Measurements from ENCODE around the gene ENPP7.

ENPP7 gene

DNA sequence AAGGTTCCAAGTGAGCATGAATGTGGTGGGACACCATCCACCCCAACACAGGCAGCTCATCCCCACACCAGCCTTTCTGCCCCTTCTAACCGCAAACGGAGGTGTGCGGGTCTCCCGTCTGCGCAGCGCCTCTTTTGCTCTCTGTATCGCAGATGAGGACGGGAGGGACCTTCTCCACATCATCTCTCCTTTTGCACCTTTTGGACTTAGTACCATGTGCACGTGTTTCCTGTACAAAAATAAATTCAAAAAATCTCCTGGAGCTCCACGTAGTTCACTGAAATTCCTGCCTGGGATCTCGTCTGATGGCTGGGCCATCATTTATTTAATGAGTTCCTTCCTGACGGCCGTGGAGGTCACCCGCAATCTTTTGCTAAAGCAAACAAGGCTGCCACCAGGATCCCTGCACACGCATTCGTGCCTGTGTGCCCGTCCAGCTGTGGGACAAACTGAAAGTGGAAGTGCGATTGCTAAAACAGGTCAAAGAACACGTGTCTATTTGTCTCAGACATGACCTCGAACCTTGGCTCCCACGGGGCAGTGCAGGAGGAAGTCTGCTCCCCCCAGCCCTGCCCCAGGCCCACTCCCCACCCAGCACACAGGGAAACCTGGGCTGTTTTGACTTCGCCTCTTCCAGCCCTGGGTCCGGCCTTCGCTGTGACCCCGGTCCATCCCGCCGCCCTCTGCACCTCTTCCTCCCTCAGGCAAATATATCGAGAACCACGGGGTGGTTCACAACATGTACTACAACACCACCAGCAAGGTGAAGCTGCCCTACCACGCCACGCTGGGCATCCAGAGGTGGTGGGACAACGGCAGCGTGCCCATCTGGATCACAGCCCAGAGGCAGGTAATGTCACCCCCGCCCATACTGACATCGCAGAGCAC, 2.3 kb downstream of the ENPP7 start:
- no peak for DNase-seq (ENCODE audit: low read depth)

DNA sequence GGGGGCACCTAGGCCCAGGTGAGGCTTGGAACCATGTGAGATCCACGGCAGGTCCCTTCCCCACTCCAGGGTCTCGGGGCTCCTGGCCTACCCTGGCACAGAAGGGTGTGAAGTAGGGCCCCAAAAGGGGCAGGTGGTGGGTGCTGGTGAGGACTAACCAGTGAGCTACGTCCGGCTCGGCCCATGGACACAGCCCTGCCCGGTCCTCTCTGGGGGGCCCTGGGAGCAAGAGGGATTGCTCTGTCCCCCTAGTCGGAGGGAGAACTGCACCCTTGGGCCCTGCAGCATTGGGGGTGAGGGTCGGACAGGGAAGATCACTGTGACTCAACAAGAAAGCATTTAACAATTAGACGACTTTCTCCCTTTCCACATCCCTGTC, 2.9 kb downstream of the ENPP7 start:
- DNase-seq (ENCODE audit: low read depth), result no peak

DNA sequence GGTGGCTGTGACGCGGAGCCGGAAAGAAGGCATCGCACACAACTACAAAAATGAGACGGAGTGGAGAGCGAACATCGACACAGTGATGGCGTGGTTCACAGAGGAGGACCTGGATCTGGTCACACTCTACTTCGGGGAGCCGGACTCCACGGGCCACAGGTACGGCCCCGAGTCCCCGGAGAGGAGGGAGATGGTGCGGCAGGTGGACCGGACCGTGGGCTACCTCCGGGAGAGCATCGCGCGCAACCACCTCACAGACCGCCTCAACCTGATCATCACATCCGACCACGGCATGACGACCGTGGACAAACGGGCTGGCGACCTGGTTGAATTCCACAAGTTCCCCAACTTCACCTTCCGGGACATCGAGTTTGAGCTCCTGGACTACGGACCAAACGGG, 4.4 kb downstream of the ENPP7 start:
- DNase-seq (ENCODE audit: low read depth), result no peak

DNA sequence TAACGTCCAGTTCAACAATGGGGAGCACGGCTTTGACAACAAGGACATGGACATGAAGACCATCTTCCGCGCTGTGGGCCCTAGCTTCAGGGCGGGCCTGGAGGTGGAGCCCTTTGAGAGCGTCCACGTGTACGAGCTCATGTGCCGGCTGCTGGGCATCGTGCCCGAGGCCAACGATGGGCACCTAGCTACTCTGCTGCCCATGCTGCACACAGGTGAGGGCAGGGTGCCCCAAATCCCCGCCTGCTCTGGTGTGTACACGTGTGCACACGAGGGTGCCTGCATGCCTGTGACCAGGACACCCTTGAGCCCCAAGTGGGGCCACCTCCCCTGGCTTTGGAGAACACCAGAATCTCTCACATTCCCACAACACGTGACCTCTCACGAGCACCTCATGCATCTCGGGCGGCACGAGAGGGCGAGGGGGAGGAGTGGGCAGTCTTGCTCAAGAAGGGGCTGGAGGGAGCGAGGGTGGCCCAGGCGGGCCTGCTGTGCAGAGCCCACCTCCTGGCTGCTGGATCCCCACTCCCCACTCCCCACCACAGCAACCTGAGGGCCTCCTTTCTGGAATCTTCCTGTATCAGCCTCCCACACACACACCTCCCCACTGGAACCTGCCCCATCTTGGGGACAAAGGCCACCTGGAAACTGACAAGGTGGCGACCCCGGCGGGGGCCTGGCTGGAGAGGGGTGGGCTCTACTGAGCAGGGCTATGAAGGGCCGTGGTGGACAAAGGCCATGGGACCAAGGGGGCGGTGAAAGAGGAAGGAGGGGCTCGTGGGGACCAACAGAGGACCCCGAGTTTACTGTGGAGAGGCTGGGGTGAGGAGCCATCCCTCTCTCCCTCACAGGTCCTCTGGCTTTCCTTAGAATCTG, 6.5 kb downstream of the ENPP7 start:
- DNase-seq (ENCODE audit: low read depth), result no peak

DNA sequence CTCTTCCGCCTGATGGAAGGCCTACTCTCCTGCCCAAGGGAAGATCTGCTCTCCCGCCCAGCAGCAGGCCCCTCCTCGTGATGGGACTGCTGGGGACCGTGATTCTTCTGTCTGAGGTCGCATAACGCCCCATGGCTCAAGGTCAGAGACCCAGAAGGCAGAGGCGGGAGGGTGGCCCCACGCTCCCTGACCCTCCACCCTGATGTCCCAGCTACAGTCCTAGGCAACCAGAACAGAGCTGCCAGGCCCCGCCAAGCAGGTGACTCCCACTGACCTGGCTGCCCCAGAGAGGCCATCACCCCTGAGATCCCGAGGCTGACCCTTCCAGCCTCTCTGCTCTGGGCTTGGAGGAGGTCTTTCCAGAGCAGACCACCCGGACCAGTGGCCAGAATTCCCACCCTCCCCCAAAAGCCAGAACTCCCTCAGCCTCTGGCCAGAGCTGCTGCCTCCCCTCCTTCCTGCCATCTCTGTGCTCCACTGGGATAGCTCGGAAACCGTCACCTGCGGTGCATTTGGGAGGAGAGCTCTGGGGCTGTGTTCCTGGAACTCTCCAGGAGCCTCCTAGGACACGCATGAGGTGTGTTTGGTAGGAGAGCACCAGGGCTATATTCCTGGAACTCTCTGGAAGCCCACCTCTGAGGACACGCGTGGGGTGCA, 7.3 kb downstream of the ENPP7 start:
- DNase-seq (ENCODE audit: low read depth), result no peak

DNA sequence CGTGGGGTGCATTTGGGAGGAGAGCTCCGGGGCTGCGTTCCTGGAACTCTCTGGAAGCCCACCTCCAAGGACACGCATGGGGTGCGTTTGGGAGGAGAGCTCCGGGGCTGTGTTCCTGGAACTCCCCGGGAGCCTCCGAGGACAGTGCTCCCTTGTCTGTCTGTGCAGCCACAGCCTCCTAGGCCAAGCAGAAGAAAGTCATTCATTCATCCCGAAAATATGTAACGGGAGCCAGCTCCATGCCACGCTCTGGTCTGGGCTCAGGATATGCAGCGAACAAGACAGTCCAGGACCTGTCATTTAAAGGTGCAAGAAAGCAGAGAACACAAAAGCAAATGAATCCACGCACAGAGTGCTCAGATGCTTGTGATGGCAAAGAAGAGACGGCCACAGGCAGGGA, 7.9 kb downstream of the ENPP7 start:
- no peak for DNase-seq (ENCODE audit: low read depth)

DNA sequence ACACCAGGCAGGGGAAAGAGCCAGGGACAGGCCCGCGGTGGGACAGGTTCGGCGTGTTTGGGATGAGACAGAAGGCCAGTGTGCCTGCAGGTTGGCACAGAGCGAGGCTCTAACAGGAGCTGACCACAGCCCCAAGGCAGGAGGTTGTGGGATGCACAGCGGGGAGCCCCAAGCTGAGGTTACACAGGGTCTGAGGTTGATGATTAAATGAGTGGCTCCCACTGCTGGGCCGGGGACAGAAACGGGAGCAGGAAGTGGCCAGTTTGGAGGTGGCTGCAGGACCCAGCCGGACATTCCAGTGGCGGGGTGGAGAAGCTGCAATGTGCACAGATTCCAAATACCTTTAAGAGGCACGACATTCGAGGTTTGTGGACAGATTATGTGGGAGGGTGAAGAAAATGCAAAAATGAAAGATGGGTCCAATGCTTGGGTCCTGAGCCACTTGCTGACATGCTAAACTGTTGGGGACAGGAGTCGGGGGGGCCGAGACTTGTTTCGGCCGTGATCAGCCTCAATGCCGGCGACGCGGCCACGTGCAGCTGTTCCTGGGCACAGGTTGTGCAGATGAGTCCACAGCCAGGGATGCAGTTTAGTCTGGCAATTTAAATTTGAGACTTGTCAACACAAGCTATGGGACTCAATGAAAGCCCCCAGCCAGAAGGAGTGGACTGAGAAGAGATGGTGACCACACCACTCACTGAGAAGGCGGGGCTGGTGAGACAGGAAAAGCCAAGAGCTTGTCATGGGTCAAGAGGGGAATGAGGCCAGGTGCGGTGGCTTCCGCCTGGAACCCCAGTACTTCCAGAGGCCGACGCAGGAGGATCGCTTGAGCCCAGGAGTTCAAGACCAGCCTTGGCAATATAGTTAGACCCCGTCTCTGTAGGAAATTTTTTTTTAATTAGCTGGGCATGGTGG, 8.7 kb downstream of the ENPP7 start:
- DNase-seq (ENCODE audit: low read depth), result no peak

DNA sequence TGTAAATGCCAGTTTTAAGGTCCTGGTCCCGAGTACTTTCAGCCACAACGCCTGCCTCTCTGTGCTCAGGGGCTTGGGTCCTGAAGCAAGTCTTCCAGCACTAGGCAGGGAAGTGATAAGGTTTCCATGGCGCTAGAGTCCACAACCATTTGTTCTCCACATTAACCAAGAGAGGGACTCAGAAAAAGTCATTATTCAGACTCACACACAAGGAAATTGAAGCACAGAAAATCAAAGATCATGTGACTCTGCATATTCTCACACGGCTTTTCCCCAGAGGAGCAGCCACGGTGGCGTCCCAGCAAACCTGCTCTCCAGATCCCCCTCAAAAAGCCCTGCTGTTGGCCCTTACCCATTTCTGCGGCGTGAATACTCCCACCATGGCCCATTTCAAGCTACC, 9.7 kb downstream of the ENPP7 start:
- no peak for DNase-seq (ENCODE audit: low read depth)

DNA sequence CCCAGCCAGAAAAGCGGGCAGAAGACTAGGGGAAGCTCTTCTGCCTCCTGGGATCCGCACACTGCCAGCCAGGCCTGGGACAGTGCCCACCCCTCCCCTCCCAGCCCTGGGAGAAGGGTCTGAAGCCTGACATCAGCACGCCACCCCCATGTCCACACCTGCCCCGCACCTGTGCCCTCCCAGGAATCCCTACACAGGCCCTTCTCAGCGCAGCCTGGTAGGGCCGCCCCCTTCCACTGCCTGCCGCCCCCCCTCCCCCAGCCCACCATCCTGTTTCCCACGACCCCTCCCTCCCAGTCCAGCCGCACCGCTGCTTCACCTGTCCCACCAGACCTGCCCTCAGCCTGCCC, 10.6 kb downstream of the ENPP7 start:
- DNase-seq (ENCODE audit: low read depth), result no peak

DNA sequence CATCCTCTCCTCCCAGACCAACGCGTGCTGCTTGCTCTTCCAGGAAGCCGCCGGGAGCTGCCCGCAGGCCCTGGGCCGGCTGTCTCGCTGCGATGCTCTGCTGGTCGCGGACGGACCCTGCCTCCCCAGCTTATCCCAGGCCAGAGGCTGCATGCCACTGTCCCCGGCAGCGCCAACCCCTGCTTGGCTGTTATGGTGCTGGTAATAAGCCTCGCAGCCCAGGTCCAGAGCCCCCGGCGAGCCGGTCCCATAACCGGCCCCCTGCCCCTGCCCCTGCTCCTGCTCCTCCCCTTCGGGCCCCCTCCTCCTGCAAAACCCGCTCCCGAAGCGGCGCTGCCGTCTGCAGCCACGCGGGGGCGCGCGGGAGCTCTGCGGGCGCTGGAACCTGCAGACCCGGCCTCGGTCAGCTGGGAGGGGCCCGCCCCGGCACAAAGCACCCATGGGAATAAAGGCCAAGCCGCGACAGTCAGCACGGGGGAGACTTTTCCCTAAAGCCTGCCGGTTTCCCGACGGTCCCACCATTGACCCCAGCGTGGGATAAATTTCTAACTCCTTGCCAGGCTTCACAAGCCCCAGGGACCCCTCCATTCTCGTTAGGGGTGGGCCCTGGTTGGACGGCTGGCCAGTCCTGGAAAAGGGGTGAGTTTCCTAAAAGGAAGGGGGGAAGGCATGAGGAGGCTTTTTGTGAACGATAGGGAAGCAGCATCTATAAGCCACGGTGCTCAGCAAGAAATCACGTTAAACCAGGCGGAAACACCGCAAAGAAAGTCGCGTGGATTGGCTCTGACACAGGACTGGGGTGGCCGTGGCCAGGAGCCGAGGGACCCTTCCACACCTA, 11.2 kb downstream of the ENPP7 start:
- DNase-seq (ENCODE audit: low read depth), result peak; percentile 48

DNA sequence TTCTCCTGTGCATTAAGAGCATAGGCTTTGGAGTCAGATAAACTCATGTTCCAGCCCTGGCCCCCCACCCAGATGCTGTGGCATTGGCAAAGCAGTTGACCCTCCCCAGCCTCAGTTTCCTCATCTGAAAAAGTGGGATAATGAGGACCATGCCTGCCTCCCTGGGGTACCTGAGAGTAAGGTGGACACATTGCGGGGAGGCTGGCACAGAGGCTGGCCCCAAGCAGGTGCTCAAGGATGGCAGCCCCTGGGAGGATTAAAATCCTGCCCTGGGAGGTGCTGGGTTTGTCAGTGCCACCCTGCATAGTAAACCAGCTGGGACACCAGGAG, 11.8 kb downstream of the ENPP7 start:
- no peak for DNase-seq (ENCODE audit: low read depth)

DNA sequence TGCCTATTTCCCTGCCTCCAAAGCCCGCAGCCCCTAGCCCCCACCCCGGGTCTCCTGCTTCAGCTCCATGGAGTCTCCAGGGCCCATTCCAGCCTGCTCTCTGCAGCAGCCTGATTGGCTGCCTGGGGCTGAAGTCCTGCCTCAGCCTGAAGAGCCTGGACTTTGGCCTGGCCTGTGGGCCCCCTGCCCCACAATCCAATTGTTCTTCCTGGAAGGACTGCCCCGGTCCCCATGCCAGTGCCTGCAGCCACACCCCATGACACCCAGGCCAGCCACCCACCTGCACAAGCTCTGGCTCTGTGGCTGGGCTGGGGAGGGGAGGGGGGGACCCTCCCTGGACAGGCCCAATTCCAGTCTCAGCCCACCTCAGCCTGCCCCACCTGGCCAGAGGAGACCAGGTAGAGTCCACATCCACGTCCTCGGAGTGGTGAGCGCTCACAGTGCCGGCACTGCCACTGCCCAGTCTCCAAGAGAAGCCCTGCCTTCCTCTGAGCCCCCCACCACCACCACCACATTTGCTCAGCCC, 12.3 kb downstream of the ENPP7 start:
- DNase-seq (ENCODE audit: low read depth), result no peak

DNA sequence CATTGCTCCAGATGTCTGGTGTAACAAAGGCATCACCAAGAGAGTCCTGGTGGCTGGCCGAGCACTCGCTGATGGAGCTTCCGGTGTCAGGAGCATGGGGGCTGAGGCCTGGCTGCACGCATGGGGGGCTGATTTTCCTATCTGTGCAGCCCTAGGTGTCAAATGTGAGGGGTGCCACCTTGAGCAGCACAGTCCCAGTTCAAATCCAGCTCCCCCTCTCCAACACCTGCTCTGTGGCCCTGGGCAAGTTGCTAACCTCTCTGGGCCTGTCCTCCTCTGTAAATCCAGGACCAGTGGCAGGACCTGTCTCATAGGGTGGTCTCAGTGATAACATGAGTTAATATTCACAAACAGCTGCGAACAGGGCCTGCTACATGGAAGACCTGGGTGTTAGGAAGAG, 12.9 kb downstream of the ENPP7 start:
- no peak for DNase-seq (ENCODE audit: low read depth)

DNA sequence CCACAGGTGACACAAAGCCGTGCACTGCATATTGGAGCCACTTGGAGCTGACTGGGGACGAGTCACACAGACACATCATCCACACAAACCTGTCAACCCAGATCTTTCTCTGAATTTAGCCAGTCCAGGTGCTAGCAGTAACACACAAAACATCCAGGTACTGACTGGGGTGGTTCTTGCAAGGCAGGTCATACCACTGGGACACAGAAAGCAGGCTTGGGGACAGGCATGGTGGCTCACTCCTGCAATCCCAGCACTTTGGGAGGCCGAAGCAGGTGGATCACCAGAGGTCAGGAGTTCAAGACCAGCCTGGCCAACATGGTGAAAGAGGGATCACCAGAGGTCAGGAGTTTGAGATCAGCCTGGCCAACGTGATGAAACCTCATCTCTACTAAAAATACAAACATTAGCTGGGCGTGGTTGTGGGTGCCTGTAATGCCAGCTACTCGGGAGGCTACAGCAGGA, 14.9 kb downstream of the ENPP7 start:
- no peak for DNase-seq (ENCODE audit: low read depth)

DNA sequence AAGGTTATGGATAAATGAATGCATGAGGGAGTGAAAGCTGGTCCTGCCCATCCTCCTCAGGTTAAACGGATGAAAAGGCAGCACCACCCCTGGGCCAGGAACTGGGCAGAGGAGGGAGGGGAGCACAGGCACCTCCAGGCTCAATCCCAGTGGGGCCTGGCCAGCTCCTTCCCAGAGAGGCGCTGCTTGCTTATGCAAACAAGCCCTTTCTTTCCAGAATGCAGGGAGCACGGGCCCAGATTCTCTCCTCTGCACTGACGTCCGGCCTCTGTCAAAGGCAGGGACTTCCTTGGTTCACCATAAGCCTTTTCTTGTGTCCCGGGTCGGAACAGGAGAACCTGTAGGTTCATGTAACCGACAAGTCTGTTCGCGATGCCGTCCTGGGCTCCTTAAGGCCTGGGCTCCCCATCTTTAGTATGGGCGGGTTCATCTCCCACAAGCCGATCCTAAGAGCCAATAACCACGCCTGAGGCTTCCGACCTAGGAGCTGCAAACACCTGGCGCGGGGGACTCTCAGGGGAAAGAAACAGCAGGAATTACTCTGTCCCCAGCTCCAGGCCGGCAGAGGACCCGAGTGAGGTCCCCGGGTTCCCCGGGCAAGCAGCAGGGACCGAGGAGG, 16.3 kb downstream of the ENPP7 start:
- no peak for DNase-seq (ENCODE audit: low read depth)

DNA sequence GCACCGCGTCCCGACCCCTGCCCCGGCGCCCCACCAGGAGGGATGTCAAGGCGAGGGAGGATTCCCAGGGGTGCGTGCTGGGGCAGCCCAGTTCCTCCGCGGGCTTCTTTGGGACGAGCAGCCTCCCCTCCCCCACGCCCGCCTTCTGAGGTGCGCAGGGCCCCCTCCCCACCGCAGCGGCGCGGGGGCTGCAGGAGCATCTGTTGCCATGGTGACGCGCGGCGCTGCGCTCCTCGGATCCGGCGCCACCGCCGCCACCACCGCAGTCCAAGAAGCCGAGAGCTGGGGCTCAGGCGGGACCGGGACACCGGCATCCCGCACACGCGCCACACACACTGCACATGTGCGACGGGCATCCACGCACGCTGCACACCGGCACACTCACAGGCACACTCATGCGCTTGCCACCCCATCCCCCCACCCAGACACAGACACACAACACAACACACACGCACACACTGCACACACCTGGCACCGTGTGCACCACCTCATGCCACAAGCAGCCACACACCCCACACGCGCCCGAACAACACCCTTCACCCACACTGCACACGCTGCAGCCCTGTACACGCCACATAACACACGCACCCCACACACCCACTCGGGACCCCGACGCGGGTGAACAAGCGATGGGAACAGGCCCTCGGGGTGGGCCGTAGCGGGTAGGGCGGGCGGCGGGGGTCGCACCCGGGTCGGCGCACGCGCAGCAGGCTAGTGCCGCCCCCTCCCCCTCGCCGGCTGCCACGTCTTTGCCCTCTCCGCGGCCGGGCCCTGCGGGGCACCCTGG, 17.0 kb downstream of the ENPP7 start:
- no peak for DNase-seq (ENCODE audit: low read depth)

DNA sequence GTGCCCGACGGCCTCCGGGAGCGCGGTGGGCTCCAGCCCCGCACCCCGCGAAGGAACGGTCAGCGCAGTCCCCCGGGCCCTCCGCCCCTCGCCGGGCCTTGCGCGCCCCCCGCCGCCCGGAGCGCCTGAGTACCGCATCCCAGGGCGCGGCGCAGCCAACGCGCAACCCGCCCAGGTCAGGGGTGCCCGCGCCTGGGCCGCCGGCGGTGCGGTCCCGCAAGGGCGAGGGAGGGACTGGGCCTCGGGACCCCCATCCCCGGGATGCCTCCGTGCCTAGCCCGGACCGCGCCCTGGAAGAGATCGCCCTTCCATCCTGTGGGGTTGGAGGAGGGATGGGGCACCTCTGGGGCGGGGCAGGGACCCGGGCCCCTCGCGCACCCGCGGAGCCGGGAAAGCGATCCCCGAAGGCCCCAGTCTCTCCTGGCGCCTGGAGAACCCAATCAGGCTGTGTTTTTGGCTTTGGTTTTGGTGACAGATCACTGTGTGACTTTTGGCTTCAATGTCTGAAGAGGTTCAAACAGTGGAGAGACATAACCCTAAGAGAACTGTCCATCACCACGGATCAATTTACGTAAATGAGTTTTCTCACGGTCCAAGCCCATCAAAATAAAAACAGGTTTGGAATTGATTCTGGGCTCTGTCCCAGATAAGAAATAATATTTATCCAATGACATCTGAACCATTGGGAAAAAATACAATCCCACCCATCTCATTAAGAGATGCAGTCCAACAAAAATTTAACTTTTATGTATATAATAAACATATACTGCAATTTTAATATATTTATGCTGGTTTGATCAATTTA, 17.8 kb downstream of the ENPP7 start:
- no peak for DNase-seq (ENCODE audit: low read depth)

DNA sequence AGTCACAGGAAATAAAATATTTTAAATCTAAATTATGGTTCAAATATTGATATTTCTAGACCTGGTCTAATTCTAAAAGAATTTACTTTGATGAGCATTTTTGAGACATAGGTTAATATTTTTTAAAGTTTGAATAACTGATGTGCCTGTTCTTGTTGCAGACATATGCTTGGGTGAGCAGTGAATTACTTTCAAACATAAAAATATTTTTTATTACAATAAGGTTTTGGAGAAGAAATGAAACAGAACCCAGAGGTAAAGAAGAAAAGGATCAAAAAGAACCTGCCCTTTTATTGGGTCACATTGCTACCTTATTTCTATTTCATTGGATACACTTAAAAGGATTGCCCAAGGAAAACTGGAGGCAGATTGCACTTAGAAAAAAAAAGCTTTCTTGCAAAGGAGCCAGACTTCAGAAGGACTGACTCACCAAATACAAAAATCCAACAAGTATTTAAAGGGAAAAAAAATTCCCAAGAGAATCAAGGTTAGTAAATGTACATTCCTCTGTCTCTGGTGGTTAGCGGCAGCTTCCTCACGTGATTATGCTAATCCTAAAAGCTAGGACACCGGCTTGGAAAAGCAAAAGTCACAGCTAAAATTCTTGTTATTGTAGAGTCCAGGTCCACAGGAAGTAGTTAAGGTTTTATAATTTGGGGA, 18.5 kb downstream of the ENPP7 start:
- no peak for DNase-seq (ENCODE audit: low read depth)
